Right forelimb (tissue), 1 donor: ENCODE results near the gene FAM43A.
A peak's percentile ranks its signal among the peaks of the same experiment; 100 is the strongest.

Source experiments
- DNase-seq: peaks from one replicate; pipeline ENCODE4 v3.0.0-alpha.2; 2018

Gene FAM43A

GRCh38 chr3:194685718-194686413 lies at the start of gene FAM43A:
Gene FAM43A (plus strand): TSS chr3:194685883. CDS start chr3:194686827, 944 bp downstream.
- peak; percentile 97 for DNase-seq

- no peak for DNase-seq
These were observed 48.6 kb upstream of the FAM43A start for GRCh38 chr3:194637066-194637465.

- DNase-seq, result no peak
These were observed 47.9 kb upstream of the FAM43A start for GRCh38 chr3:194637541-194638400.

GRCh38 chr3:194638991-194639605 lies 46.6 kb upstream of the FAM43A start:
- DNase-seq, result no peak

GRCh38 chr3:194640829-194641228 lies 44.9 kb upstream of the FAM43A start:
- no peak for DNase-seq

GRCh38 chr3:194642769-194643168 lies 42.9 kb upstream of the FAM43A start:
- DNase-seq, result no peak

GRCh38 chr3:194647747-194648146 lies 37.9 kb upstream of the FAM43A start:
- no peak for DNase-seq

- no peak for DNase-seq
These were observed 31.2 kb upstream of the FAM43A start for GRCh38 chr3:194654443-194654842.

- no peak for DNase-seq
These were observed 28.2 kb upstream of the FAM43A start for GRCh38 chr3:194657439-194657838.

- DNase-seq, result no peak
These were observed 27.0 kb upstream of the FAM43A start for GRCh38 chr3:194658477-194659242.

GRCh38 chr3:194659778-194660177 lies 25.9 kb upstream of the FAM43A start:
- no peak for DNase-seq

- no peak for DNase-seq
These were observed 24.3 kb upstream of the FAM43A start for GRCh38 chr3:194661374-194661773.

- DNase-seq, result no peak
These were observed 23.7 kb upstream of the FAM43A start for GRCh38 chr3:194661946-194662345.

GRCh38 chr3:194664857-194665256 lies 20.8 kb upstream of the FAM43A start:
- no peak for DNase-seq

- no peak for DNase-seq
These were observed 18.3 kb upstream of the FAM43A start for GRCh38 chr3:194667363-194667762.

GRCh38 chr3:194671511-194671899 lies 14.2 kb upstream of the FAM43A start:
- no peak for DNase-seq

- peak; percentile 93 for DNase-seq
These were observed 13.5 kb upstream of the FAM43A start, which contains the start of gene LSG1 for GRCh38 chr3:194671900-194672808. Gene LSG1 (minus strand): TSS chr3:194672191. CDS start chr3:194672162, 29 bp downstream.

- no peak for DNase-seq
These were observed 12.8 kb upstream of the FAM43A start for GRCh38 chr3:194672876-194673275.

- DNase-seq, result no peak
These were observed 11.9 kb upstream of the FAM43A start for GRCh38 chr3:194673761-194674160.

- DNase-seq, result no peak
These were observed 10.5 kb upstream of the FAM43A start for GRCh38 chr3:194675081-194675640.

- no peak for DNase-seq
These were observed 10.0 kb upstream of the FAM43A start for GRCh38 chr3:194675680-194676079.
